GM12874 (cell line): ENCODE data around the gene ZMYND10.

Experiments used
- TF ChIP-seq, protein P1 (sequence below): IDR thresholded peaks from 2 replicates; pipeline ENCODE4 v1.5.1; 2011; ENCODE audit warnings: low read depth, mild to moderate bottlenecking, control low read depth, low read length, moderate library complexity; ENCODE audit not compliant: insufficient read depth

The ZMYND10 gene

DNA sequence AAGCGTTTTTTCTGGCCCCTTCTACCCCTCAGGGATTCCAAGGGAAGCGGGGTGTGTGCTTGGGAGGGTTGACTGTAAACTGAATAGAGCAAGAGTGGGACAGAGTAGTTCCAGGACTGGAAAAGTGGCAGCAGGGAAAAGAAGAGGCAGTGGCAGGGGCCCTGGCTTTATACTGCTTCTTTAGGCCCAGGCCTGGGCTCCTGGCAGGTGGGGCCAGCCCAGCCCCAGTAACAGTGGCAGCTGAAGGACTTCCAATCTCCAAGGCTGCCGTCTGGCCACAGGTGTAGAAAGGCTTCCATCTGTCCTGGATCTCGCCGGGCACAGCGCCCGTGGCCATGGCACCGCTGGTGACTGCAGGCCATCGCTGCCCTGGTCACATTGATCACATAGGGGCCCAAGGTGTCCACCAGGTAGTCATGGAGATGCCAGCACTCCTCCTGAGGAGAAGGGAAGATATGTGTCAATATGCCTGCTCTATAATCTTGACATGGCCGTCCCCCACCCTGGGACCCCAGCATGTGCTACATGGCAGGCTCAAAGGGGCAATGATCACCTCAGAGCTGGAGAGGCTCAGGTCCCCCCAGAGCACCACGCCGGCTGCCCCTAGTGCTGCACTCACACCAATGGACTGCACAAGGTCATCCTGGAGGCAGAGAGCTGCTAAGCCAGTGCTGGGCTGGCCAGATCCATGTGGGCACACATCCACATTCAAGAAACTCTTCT lies 52.3 kb downstream of the ZMYND10 start:
- TF ChIP-seq, protein P1, sequence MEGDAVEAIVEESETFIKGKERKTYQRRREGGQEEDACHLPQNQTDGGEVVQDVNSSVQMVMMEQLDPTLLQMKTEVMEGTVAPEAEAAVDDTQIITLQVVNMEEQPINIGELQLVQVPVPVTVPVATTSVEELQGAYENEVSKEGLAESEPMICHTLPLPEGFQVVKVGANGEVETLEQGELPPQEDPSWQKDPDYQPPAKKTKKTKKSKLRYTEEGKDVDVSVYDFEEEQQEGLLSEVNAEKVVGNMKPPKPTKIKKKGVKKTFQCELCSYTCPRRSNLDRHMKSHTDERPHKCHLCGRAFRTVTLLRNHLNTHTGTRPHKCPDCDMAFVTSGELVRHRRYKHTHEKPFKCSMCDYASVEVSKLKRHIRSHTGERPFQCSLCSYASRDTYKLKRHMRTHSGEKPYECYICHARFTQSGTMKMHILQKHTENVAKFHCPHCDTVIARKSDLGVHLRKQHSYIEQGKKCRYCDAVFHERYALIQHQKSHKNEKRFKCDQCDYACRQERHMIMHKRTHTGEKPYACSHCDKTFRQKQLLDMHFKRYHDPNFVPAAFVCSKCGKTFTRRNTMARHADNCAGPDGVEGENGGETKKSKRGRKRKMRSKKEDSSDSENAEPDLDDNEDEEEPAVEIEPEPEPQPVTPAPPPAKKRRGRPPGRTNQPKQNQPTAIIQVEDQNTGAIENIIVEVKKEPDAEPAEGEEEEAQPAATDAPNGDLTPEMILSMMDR = no peak

DNA sequence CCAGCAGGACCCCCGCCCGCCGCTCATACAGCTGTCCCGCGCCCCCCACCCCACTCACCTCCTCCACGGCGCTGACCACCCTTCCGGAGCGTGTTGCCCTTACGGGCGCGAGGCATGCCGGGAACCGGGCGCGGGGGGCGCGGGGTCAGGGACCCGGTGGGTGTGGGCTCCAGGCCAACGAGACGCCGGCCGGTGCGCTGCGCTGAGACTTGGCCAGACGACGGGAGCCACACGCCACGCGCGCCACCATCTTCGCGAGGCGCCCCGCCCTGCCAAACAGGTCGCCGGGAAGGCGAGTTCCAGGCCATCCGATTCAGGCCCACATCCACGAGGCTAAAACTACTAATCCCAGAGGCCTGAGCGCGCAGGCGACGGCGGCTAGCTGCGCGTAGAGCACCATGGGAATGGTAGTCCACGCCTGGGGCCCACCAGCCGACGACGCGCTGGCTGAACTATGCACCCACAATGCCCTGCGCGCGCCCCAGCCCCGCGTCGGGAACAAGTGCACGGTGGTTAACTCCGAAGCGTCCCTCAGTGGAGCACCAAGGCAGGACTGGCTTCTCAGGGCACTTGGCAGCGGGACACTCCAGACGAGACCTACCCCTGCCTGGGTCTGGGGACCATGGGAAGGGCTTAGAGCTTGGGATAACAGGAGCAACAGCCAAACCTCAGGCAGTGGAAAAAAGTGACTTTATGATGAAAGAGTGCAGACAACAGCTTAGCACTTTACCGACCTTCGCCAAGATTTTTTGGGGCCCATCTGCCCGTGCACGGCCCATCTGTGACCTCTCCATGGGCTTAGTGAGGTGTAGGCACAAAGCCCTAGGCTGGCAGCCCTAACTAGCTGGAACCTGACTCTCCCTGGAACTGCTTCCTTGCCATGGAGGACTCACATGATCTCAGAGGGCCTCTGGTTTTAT lies 53.1 kb downstream of the ZMYND10 start, which contains the start of gene IFRD2:
Gene IFRD2 (minus strand): TSS at position 271 of the 920 bp plus-strand sequence. CDS start 155 bp downstream, at position 116.
- TF ChIP-seq, protein P1 = no peak
